DMS114 treated with DMSO at 0.1 percent for 48 hours (cell line): ENCODE measurements around the gene CAPNS2.

Experiments
- DNase-seq: peaks from one replicate; lab custom pipeline; 2025; ENCODE audit not compliant: unreplicated experiment; lab: John Stamatoyannopoulos, UW

The CAPNS2 gene

DNA sequence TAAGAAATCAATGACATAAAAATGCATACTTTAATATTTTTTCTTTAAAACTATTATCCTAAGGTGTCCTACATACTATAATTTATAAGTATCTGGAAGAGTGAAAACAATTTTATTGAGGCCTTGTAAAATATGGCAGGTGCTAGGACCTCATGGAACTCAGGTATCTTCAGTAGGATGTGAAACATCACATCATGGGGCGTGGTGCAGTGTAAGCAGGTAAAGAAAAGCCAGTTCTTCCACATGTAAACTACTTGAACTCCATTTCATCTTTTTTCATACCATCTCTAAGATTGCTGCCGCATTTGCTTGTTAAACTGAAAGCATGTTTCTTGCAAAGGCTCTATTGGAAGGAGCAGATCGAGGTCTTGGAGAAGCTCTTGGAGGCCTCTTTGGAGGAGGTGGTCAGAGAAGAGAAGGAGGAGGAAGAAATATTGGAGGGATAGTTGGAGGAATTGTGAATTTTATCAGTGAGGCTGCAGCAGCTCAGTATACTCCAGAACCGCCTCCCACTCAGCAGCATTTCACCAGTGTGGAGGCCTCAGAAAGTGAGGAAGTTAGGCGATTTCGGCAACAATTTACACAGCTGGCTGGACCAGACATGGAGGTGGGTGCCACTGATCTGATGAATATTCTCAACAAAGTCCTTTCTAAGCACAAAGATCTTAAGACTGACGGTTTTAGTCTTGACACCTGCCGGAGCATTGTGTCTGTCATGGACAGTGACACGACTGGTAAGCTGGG lies at the start of gene CAPNS2:
TSS of gene CAPNS2 (plus strand) at position 253 of the 744 bp plus-strand sequence. CDS start at position 326, 73 bp downstream.
- DNase-seq, result no peak

- DNase-seq, result no peak
Observed at GRCh38 chr16:55521792-55522191, 44.7 kb upstream of the CAPNS2 start.

DNA sequence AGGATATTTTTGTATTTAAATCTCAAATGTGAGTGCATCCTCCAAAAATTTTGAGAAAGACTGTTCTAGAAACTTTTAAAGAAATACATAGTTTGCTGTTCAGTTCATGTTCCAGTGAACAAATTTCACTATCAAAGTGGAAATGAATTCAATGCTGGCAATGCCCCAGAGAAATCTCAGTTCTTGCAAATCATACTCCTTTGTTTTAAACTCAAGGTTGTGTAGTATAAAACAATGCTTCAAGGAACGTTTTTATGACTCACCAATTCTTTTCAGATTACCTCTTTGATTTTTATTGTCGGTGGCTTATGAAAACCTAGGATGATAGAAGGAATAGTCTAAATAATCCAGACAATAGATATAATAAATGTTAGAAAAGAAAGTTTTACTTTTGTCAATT lies 40.0 kb upstream of the CAPNS2 start:
- no peak for DNase-seq

- DNase-seq, result no peak
Observed at GRCh38 chr16:55527885-55528284, 38.6 kb upstream of the CAPNS2 start.

- DNase-seq, result no peak
Observed at GRCh38 chr16:55529018-55529417, 37.5 kb upstream of the CAPNS2 start.

- no peak for DNase-seq
Observed at GRCh38 chr16:55530316-55530856, 36.1 kb upstream of the CAPNS2 start.

- no peak for DNase-seq
Observed at GRCh38 chr16:55532227-55532626, 34.3 kb upstream of the CAPNS2 start.

- DNase-seq, result no peak
Observed at GRCh38 chr16:55534756-55535155, 31.7 kb upstream of the CAPNS2 start.

DNA sequence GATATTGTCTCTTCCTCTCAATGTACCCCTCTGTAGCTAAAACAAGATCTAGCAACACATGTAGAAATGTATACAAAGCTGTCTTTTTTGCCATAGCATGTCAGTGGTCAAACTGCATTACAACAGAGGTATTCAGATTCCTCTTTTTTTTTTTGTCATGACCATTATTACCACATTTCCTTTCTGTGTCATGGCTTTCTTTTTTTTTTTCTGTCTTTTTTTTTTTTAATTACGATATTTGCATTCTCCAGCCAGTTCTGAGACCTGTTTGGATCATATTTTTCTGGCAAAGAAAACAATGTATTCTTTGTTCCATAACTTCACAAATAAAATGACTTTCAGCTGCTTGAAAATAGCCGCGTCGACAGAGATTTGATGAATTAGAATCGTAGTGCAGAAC lies 27.4 kb upstream of the CAPNS2 start:
- DNase-seq, result no peak

GRCh38 chr16:55539488-55539887 lies 27.0 kb upstream of the CAPNS2 start:
- DNase-seq, result no peak

DNA sequence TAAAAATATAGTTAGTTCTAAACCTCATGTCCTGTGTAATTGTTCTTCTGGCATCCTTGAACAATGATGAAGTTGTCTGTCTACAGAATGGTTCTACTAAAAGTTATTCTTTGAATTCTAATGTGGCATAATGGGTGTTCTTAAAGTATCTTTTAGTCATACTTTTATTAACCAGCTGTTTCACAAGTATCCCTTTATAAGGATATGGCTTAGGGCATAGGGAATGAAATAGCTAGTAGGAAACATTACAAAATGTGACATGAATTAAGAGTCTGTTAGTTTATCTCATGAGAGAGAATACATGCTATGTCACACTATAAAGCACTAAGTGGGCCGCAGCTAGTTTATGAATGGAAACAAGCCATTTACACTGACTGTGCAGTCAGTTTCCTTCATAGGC lies 26.3 kb upstream of the CAPNS2 start:
- no peak for DNase-seq

- DNase-seq, result no peak
Observed at GRCh38 chr16:55542459-55543082, 23.9 kb upstream of the CAPNS2 start.

DNA sequence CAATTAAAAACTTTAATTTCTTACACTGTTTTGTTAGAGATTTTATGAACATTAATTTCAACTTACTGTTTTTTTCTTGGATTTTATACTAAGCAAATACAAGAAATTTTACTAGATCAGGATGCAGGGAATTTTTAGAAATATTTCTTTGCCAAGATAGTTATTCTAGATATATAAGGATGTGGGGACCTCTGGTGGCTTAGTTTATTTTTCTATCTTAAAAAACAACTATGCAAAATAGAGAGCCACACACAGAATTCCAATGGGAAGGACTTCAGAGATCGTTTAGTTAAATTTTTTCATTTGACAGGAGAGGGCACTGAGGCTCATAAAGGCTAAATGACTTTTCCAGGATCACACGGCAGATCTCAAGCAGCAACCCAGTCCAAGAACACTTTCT lies 23.0 kb upstream of the CAPNS2 start:
- DNase-seq, result peak; percentile 46

DNA sequence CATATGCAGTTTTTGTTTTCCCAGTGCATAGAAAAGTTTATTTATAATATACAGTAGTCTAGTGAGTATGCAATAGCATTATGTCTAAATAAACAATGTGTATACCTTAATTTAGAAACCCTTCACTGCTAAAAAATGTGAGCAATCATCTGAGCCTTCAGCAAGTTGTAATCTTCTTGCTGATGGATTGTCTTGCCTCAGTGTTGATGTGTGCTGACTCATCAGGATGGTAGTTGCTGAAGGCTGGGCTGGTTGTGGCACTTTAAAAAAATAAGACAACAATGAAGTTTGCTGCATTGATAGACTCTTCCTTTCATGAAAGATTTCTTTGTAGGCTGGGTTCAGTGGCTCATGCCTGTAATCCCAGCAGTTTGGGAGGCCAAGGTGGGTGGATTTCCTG lies 13.9 kb upstream of the CAPNS2 start:
- DNase-seq, result no peak

DNA sequence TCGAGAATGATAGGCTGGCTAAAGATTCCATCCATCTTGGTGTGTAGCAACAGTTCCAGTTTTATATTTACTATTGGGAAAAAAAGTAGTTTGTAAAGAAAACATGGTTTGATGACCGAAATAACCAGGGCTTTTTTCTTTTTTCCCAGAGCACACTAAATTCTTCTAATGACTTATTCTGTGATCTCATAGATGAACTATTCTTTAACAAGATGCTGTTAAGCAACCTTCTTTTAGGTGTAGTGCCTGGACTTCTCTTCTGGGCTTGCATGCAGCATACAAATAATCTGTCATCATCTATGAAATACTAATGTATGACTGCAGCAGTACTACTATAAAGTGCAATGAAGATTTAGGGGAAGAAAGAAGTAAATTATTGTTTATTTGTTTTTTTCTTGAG lies 11.0 kb upstream of the CAPNS2 start:
- no peak for DNase-seq

DNA sequence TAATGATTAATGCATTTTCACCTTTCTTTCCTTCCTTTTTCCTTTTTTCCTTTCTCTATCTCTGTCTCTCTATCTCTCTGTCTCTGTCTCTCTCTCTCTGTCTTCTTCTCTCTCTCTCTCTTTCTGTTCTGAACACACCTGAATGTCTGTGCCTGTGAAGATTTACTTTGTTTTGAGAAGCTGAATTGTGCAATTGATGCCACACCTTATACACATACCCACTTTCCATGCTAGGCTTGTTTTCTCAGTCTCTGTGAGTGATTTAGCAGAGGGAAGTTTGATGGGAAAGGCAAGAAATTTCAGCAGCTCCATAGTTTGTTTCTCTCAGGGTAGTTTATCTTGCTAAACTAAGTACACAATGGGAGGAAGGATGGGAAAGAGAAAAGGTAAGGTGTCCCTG lies 9.3 kb upstream of the CAPNS2 start:
- no peak for DNase-seq

- DNase-seq, result no peak
Observed at GRCh38 chr16:55559233-55559632, 7.3 kb upstream of the CAPNS2 start.

DNA sequence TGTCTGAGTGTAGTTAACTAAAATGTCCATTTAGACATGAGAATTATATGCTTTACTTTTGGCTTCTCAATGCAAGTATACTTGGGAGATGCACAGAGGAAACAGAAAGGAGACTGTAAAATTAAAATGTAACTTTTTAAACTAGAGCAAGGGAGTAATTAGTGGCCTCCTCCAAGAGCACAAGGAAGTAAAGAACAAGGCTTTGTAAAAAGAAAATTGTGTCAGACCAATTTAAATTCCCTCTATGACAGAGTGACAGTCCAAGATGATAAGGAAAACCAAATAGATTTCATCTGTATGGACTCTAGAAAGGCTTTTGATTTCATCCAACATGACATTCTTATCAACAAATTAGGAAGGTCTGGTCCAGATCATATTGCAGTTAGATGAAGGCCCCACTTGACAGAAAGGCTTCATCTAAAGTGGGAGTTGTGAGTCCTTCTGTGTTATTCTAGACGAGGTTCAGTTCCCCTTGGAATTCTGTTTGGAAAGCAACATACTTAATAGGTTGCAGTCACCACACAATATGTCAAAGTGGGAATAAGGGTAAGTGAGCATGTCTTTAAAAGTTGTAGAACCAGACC lies 6.5 kb upstream of the CAPNS2 start:
- DNase-seq, result no peak

DNA sequence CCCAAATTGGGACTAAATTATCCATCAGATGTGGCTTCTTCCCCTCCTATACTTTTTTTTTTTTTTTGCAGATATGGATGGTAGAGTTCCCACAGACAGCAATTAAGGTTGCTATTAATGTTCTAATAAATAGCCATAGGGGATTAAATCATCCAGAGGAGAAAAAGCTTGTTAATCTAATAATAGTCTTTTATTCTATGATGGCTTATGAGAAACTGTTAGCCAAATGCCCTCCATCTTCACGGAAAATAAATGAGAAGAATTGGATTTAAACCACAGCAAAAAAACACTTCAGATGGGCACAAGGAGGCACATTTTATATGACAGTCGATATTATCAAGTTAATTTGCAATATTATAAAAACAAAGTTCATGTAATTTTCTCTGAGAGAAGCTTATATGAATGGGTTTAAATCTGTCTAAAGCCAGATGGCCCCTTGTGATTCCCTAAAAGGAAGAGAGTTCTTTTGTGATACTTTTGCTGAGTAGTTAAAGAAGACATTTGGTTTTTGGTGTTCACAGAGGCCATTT lies 5.1 kb upstream of the CAPNS2 start:
- no peak for DNase-seq

GRCh38 chr16:55562936-55563335 lies 3.5 kb upstream of the CAPNS2 start:
- no peak for DNase-seq

DNA sequence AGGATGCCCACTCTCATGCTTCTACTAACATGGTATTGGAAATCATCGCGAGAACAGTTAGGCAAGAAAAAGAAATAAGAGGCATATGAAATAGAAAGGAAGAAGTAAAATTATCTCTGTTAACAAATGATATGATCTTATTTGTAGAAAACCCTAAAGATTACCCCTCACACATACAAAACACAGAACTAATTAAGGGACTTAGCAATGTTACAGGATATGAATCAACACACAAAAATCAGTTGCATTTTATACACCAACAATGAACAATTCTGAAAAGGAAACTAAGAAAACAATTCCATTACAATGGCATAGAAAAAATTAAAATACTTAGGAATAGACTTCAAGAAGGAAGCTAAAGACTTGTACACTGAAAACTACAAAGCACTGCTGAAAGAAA lies 2.7 kb upstream of the CAPNS2 start:
- DNase-seq, result no peak

- no peak for DNase-seq
Observed at GRCh38 chr16:55565086-55565485, 1.4 kb upstream of the CAPNS2 start.
